WTC11 (cell line): Measurements from ENCODE around the gene ALK.

Experiments
- ATF1 ChIP-seq: sonication (generic); formaldehyde crosslinking; IDR thresholded peaks from 2 replicates; pipeline ENCODE4 v1.8.1; 2023; ENCODE audit warnings: mild to moderate bottlenecking, moderate library complexity, missing genetic modification reagents
- ELF4 ChIP-seq: sonication (generic); formaldehyde crosslinking; IDR thresholded peaks from 2 replicates; pipeline ENCODE4 v1.8.1; 2022; ENCODE audit warnings: low read depth, mild to moderate bottlenecking, moderate library complexity, missing genetic modification reagents
- GTF2I ChIP-seq: fragments of 250-450 bp; sonication (Bioruptor Pico); conservative IDR thresholded peaks from 2 replicates; pipeline ENCODE4 v1.4.0; 2021; ENCODE audit warnings: mild to moderate bottlenecking
- NFYB ChIP-seq: sonication (generic); formaldehyde crosslinking; conservative IDR thresholded peaks from 2 replicates; pipeline ENCODE4 v1.8.0; 2022; ENCODE audit warnings: low read depth, missing genetic modification reagents
- NR2C2 ChIP-seq: sonication (generic); formaldehyde crosslinking; IDR thresholded peaks from 2 replicates; pipeline ENCODE4 v1.8.0; 2022; ENCODE audit warnings: mild to moderate bottlenecking, missing genetic modification reagents
- NR3C1 ChIP-seq: sonication (generic); formaldehyde crosslinking; conservative IDR thresholded peaks from 2 replicates; pipeline ENCODE4 v1.8.1; 2023; ENCODE audit warnings: low read depth, mild to moderate bottlenecking, missing genetic modification reagents
- SMAD3 ChIP-seq: sonication (generic); formaldehyde crosslinking; IDR thresholded peaks from 2 replicates; pipeline ENCODE4 v1.8.0; 2022; ENCODE audit warnings: missing genetic modification reagents, mild to moderate bottlenecking, borderline replicate concordance
- ZNF416 ChIP-seq: fragments of 250-450 bp; sonication (Bioruptor Pico); IDR thresholded peaks from 2 replicates; pipeline ENCODE4 v1.9.0; 2021; ENCODE audit warnings: mild to moderate bottlenecking, inconsistent platforms
- TF ChIP-seq, protein P1 (sequence below): sonication (generic); formaldehyde crosslinking; IDR thresholded peaks from 2 replicates; pipeline ENCODE4 v1.8.0; 2022; ENCODE audit warnings: mild to moderate bottlenecking, missing genetic modification reagents
- TF ChIP-seq, protein P2 (sequence below): fragments of 200-600 bp; IDR thresholded peaks from 2 replicates; pipeline ENCODE4 v1.8.0; 2022; ENCODE audit warnings: antibody characterized with exemption
- TF ChIP-seq, protein P3 (sequence below): sonication (generic); formaldehyde crosslinking; IDR thresholded peaks from 2 replicates; pipeline ENCODE4 v1.8.0; 2022; ENCODE audit warnings: missing genetic modification reagents
- TF ChIP-seq, protein P4 (sequence below): sonication (generic); formaldehyde crosslinking; IDR thresholded peaks from 2 replicates; pipeline ENCODE4 v1.8.0; 2022; ENCODE audit warnings: mild to moderate bottlenecking, missing genetic modification reagents
- TF ChIP-seq, protein P5 (sequence below): fragments of 250-450 bp; sonication (Bioruptor Pico); IDR thresholded peaks from 2 replicates; pipeline ENCODE4 v1.9.0; 2021; ENCODE audit warnings: mild to moderate bottlenecking

DNA sequence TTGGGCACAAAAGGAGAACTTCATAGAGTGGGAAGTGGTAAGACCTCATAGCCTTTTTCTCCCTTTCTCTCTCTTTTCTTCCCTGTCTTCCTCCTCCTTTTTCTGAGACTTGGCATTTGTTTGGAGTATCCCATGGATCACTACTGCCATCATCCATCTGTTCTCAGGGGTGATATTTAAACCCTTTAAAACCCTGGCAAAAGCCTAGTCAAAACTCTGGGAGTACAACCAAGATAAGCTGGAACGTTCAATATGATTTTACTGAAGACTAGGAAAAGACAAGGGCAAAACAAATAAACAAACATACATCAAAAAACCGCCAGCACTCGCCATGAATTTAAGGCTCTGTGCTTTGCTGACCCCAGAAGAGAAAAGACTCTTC lies 552.7 kb downstream of the ALK start:
- TF ChIP-seq, protein P1, sequence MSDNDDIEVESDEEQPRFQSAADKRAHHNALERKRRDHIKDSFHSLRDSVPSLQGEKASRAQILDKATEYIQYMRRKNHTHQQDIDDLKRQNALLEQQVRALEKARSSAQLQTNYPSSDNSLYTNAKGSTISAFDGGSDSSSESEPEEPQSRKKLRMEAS (CRISPR knock-in tag): no peak
- TF ChIP-seq, protein P2, sequence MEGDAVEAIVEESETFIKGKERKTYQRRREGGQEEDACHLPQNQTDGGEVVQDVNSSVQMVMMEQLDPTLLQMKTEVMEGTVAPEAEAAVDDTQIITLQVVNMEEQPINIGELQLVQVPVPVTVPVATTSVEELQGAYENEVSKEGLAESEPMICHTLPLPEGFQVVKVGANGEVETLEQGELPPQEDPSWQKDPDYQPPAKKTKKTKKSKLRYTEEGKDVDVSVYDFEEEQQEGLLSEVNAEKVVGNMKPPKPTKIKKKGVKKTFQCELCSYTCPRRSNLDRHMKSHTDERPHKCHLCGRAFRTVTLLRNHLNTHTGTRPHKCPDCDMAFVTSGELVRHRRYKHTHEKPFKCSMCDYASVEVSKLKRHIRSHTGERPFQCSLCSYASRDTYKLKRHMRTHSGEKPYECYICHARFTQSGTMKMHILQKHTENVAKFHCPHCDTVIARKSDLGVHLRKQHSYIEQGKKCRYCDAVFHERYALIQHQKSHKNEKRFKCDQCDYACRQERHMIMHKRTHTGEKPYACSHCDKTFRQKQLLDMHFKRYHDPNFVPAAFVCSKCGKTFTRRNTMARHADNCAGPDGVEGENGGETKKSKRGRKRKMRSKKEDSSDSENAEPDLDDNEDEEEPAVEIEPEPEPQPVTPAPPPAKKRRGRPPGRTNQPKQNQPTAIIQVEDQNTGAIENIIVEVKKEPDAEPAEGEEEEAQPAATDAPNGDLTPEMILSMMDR: no peak
- TF ChIP-seq NR3C1 (CRISPR knock-in tag) (no peak), GTF2I (CRISPR knock-in tag) (no peak), ELF4 (no peak), ZNF416 (CRISPR knock-in tag) (no peak), NFYB (CRISPR knock-in tag) (no peak), ATF1 (no peak), NR2C2 (CRISPR knock-in tag) (no peak), SMAD3 (CRISPR knock-in tag) (no peak)
- TF ChIP-seq, protein P3, sequence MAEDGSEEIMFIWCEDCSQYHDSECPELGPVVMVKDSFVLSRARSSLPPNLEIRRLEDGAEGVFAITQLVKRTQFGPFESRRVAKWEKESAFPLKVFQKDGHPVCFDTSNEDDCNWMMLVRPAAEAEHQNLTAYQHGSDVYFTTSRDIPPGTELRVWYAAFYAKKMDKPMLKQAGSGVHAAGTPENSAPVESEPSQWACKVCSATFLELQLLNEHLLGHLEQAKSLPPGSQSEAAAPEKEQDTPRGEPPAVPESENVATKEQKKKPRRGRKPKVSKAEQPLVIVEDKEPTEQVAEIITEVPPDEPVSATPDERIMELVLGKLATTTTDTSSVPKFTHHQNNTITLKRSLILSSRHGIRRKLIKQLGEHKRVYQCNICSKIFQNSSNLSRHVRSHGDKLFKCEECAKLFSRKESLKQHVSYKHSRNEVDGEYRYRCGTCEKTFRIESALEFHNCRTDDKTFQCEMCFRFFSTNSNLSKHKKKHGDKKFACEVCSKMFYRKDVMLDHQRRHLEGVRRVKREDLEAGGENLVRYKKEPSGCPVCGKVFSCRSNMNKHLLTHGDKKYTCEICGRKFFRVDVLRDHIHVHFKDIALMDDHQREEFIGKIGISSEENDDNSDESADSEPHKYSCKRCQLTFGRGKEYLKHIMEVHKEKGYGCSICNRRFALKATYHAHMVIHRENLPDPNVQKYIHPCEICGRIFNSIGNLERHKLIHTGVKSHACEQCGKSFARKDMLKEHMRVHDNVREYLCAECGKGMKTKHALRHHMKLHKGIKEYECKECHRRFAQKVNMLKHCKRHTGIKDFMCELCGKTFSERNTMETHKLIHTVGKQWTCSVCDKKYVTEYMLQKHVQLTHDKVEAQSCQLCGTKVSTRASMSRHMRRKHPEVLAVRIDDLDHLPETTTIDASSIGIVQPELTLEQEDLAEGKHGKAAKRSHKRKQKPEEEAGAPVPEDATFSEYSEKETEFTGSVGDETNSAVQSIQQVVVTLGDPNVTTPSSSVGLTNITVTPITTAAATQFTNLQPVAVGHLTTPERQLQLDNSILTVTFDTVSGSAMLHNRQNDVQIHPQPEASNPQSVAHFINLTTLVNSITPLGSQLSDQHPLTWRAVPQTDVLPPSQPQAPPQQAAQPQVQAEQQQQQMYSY (CRISPR knock-in tag): no peak
- TF ChIP-seq, protein P4, sequence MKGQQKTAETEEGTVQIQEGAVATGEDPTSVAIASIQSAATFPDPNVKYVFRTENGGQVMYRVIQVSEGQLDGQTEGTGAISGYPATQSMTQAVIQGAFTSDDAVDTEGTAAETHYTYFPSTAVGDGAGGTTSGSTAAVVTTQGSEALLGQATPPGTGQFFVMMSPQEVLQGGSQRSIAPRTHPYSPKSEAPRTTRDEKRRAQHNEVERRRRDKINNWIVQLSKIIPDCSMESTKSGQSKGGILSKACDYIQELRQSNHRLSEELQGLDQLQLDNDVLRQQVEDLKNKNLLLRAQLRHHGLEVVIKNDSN: no peak
- TF ChIP-seq, protein P5, sequence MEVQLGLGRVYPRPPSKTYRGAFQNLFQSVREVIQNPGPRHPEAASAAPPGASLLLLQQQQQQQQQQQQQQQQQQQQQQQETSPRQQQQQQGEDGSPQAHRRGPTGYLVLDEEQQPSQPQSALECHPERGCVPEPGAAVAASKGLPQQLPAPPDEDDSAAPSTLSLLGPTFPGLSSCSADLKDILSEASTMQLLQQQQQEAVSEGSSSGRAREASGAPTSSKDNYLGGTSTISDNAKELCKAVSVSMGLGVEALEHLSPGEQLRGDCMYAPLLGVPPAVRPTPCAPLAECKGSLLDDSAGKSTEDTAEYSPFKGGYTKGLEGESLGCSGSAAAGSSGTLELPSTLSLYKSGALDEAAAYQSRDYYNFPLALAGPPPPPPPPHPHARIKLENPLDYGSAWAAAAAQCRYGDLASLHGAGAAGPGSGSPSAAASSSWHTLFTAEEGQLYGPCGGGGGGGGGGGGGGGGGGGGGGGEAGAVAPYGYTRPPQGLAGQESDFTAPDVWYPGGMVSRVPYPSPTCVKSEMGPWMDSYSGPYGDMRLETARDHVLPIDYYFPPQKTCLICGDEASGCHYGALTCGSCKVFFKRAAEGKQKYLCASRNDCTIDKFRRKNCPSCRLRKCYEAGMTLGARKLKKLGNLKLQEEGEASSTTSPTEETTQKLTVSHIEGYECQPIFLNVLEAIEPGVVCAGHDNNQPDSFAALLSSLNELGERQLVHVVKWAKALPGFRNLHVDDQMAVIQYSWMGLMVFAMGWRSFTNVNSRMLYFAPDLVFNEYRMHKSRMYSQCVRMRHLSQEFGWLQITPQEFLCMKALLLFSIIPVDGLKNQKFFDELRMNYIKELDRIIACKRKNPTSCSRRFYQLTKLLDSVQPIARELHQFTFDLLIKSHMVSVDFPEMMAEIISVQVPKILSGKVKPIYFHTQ: no peak
